Stimulated activated CD8-positive, alpha-beta memory T cell treated with anti-CD3 and anti-CD28 coated beads, Interleukin-2, amount 100 ng/mL, for 48 hours (primary cell): Measurements from ENCODE around the gene NACC2.

ENCODE experiments used
- DNase-seq, 2 donors: peaks; one replicate each; pipeline ENCODE4 v3.0.0-alpha.2; 2020; ENCODE audit warnings: low read depth in 2 of 2

The NACC2 gene

GRCh38 chr9:136056546-136057235 lies 38.4 kb downstream of the NACC2 start:
- no peak for DNase-seq

- DNase-seq, result no peak
These were observed 39.2 kb downstream of the NACC2 start for GRCh38 chr9:136055715-136056545.

GRCh38 chr9:136054798-136055714 lies 40.0 kb downstream of the NACC2 start:
- no peak for DNase-seq

GRCh38 chr9:136054146-136054545 lies 40.9 kb downstream of the NACC2 start:
- no peak for DNase-seq

GRCh38 chr9:136053757-136054142 lies 41.3 kb downstream of the NACC2 start:
- DNase-seq, result no peak

- DNase-seq, result no peak
These were observed 41.9 kb downstream of the NACC2 start for GRCh38 chr9:136052991-136053756.

- DNase-seq, result no peak
These were observed 42.6 kb downstream of the NACC2 start for GRCh38 chr9:136052472-136052880.

GRCh38 chr9:136051837-136052471 lies 43.1 kb downstream of the NACC2 start:
- no peak for DNase-seq

GRCh38 chr9:136051453-136051836 lies 43.6 kb downstream of the NACC2 start:
- no peak for DNase-seq

- no peak for DNase-seq
These were observed 44.2 kb downstream of the NACC2 start for GRCh38 chr9:136050701-136051452.

- DNase-seq, result no peak
These were observed 44.8 kb downstream of the NACC2 start for GRCh38 chr9:136050266-136050700.

- DNase-seq, result no peak
These were observed 45.4 kb downstream of the NACC2 start for GRCh38 chr9:136049491-136050265.

GRCh38 chr9:136048560-136049411 lies 46.3 kb downstream of the NACC2 start:
- no peak for DNase-seq

- DNase-seq, result no peak
These were observed 47.1 kb downstream of the NACC2 start for GRCh38 chr9:136047775-136048559.

GRCh38 chr9:136047076-136047774 lies 47.9 kb downstream of the NACC2 start:
- DNase-seq, result no peak

GRCh38 chr9:136046554-136046920 lies 48.6 kb downstream of the NACC2 start:
- no peak for DNase-seq
